HCT116 (cell line): ENCODE data around the gene OR8G1. TPM values are rescaled to one million over a fixed set of nuclear protein-coding genes. Genes with fewer than 3 reads are reported as not detected.

Experiments used
- ATAC-seq: fragments of 200-7000 bp; cut with Tn5 transposase; 2 replicates; pipeline ENCODE4 v1.9.1; 2020; ENCODE audit warnings: mild to moderate bottlenecking, moderate library complexity
- BruUV-seq: library from RNA; stranded (reverse); fragments of 400-500 nt; replicated peaks from 2 replicates; lab custom pipeline; 2021; lab: Mats Ljungman, UMichigan
- CTCF ChIA-PET: fragments of 300-600 bp; sonication (Branson Sonifier 250); formaldehyde crosslinking; loops from one replicate; lab custom pipeline; 2021; ENCODE audit warnings: antibody characterized with exemption; lab: Charles Lee
- POLR2A ChIA-PET: fragments of 300-600, 350-600 bp; sonication (Branson Sonifier 250); formaldehyde crosslinking; loops from one replicate; lab custom pipeline; 2021; ENCODE audit warnings: antibody characterized with exemption; lab: Charles Lee
- RAD21 ChIA-PET, 2 experiments: fragments of 300-600 bp; sonication (Branson Sonifier 250); formaldehyde crosslinking; loops; one replicate each; lab custom pipeline; 2023; ENCODE audit warnings: low total read pairs in 2 of 2; ENCODE audit not compliant: uncharacterized antibody in 2 of 2, unreplicated experiment in 2 of 2, low non-redundant PET in 1 of 2; lab: Charles Lee
- DNase-seq: peaks from one replicate; pipeline ENCODE4 v3.0.0-alpha.2; 2010; ENCODE audit warnings: low read depth, low spot score
- H2AFZ ChIP-seq: fragments of 200-600 bp; shearing (Covaris generic), sonication (generic); 2 replicates; pipeline ENCODE4 v1.6.1; 2017; ENCODE audit warnings: low read depth, mixed run types, mixed read lengths, antibody characterized with exemption, low read length; ENCODE audit not compliant: poor library complexity, severe bottlenecking
- H3K27ac ChIP-seq: 2 replicates; pipeline ENCODE4 v1.5.1; 2012; ENCODE audit warnings: low read depth, low read length
- H3K27me3 ChIP-seq: fragments of 200-600 bp; sonication (generic); 2 replicates; pipeline ENCODE4 v1.6.1; 2016; ENCODE audit warnings: mixed run types, low read length, mixed read lengths; ENCODE audit not compliant: insufficient read depth
- H3K36me3 ChIP-seq, 2 experiments: fragments of 200-500 bp in 1 of 2; fragments of 200-600 bp in 1 of 2; sonication (Bioruptor generic) in 1 of 2; sonication (generic) in 1 of 2; 2 replicates each; pipeline versions ENCODE4 v1.5.1 to v1.6.1; 2014 to 2016; ENCODE audit warnings: low read length in 2 of 2, inconsistent platforms in 1 of 2, mixed read lengths in 1 of 2, mixed run types in 1 of 2; ENCODE audit not compliant: insufficient read depth in 2 of 2, control insufficient read depth in 1 of 2
- H3K4me1 ChIP-seq, 2 experiments: fragments of 200-600 bp in 1 of 2; sonication (generic) in 1 of 2; 2 replicates each; pipeline versions ENCODE4 v1.5.1 to v1.6.1; 2012 to 2017; ENCODE audit warnings: low read length in 2 of 2, inconsistent platforms in 1 of 2, mild to moderate bottlenecking in 1 of 2, mixed read lengths in 1 of 2, mixed run types in 1 of 2, moderate library complexity in 1 of 2; ENCODE audit not compliant: insufficient read depth in 2 of 2, control insufficient read depth in 1 of 2
- H3K4me2 ChIP-seq: fragments of 200-600 bp; sonication (generic); 2 replicates; pipeline ENCODE4 v1.6.1; 2017; ENCODE audit warnings: mixed run types, low read length, mixed read lengths
- H3K4me3 ChIP-seq, 2 experiments: fragments of 200-600 bp in 1 of 2; sonication (generic) in 1 of 2; replicated peaks in 1 of 2; 2 replicates each; pipeline ENCODE4 v1.5.1; 2011 to 2016; ENCODE audit warnings: low read length in 2 of 2, control low read depth in 1 of 2, low read depth in 1 of 2, mild to moderate bottlenecking in 1 of 2, mixed read lengths in 1 of 2, mixed run types in 1 of 2
- H3K79me2 ChIP-seq: fragments of 200-600 bp; sonication (generic); 2 replicates; pipeline ENCODE4 v1.6.1; 2017; ENCODE audit warnings: mild to moderate bottlenecking, mixed run types, low read length, moderate library complexity, mixed read lengths; ENCODE audit not compliant: insufficient read depth
- H3K9ac ChIP-seq: fragments of 200-600 bp; sonication (generic); 2 replicates; pipeline ENCODE4 v1.6.1; 2016; ENCODE audit warnings: low read length, mixed read lengths
- H3K9me2 ChIP-seq: fragments of 200-600 bp; sonication (generic), shearing (Covaris generic); 2 replicates; pipeline ENCODE4 v1.6.1; 2017; ENCODE audit warnings: mixed run types, mild to moderate bottlenecking, moderate library complexity; ENCODE audit not compliant: insufficient read depth
- H3K9me3 ChIP-seq, 2 experiments: fragments of 200-500 bp in 1 of 2; fragments of 200-600 bp in 1 of 2; sonication (Bioruptor generic) in 1 of 2; sonication (generic) in 1 of 2; 2 replicates each; pipeline ENCODE4 v1.6.1; 2014 to 2017; ENCODE audit warnings: low read length in 2 of 2, mixed read lengths in 2 of 2, inconsistent platforms in 1 of 2, low read depth in 1 of 2, mild to moderate bottlenecking in 1 of 2, mixed run types in 1 of 2, moderate library complexity in 1 of 2; ENCODE audit not compliant: control insufficient read depth in 1 of 2, insufficient read depth in 1 of 2
- H4K20me1 ChIP-seq: fragments of 200-600 bp; sonication (generic), shearing (Covaris generic); 2 replicates; pipeline ENCODE4 v1.6.1; 2017; ENCODE audit warnings: mixed run types, mild to moderate bottlenecking, moderate library complexity; ENCODE audit not compliant: insufficient read depth
- CBX3 ChIP-seq: IDR thresholded peaks from 2 replicates; pipeline ENCODE4 v1.6.1; 2012; ENCODE audit warnings: low read depth
- CEBPB ChIP-seq: IDR thresholded peaks from 2 replicates; pipeline ENCODE4 v1.6.1; 2012; ENCODE audit warnings: low read depth
- CTCF ChIP-seq, 3 experiments: fragments of 200-600 bp in 1 of 3; sonication (generic) in 1 of 3; IDR thresholded peaks in 2 of 3; conservative IDR thresholded peaks in 1 of 3; 2 replicates each; pipeline ENCODE4 v1.5.1; 2012 to 2017; ENCODE audit warnings: low read depth in 2 of 3, low read length in 2 of 3, antibody characterized with exemption in 1 of 3, borderline replicate concordance in 1 of 3, control low read depth in 1 of 3, mild to moderate bottlenecking in 1 of 3, mixed read lengths in 1 of 3, mixed run types in 1 of 3, moderate library complexity in 1 of 3; ENCODE audit not compliant: insufficient read depth in 1 of 3
- EGR1 ChIP-seq: IDR thresholded peaks from 2 replicates; pipeline ENCODE4 v1.6.1; 2012; ENCODE audit warnings: low read depth
- EZH2 ChIP-seq: fragments of 200-600 bp; sonication (generic); IDR thresholded peaks from 2 replicates; pipeline ENCODE4 v1.6.1; 2017; ENCODE audit warnings: antibody characterized with exemption, mixed run types
- EZH2phosphoT487 ChIP-seq: fragments of 200-600 bp; IDR thresholded peaks from 2 replicates; pipeline ENCODE4 v1.6.1; 2018; ENCODE audit warnings: antibody characterized with exemption, borderline replicate concordance
- FOSL1 ChIP-seq: IDR thresholded peaks from 2 replicates; pipeline ENCODE4 v1.6.1; 2012; ENCODE audit warnings: low read depth
- POLR2A ChIP-seq: IDR thresholded peaks from 2 replicates; pipeline ENCODE4 v1.7.0; 2011; ENCODE audit warnings: borderline replicate concordance; ENCODE audit not compliant: insufficient read depth, insufficient read length; ENCODE audit errors: extremely low read depth
- RAD21 ChIP-seq: IDR thresholded peaks from 2 replicates; pipeline ENCODE4 v1.6.1; 2012; ENCODE audit warnings: low read depth, mild to moderate bottlenecking
- SRF ChIP-seq: IDR thresholded peaks from 2 replicates; pipeline ENCODE4 v1.6.1; 2012; ENCODE audit warnings: low read depth
- TCF7L2 ChIP-seq: IDR thresholded peaks from 2 replicates; pipeline ENCODE4 v1.7.0; 2011; ENCODE audit warnings: borderline replicate concordance, inconsistent platforms; ENCODE audit not compliant: insufficient read depth, insufficient read length; ENCODE audit errors: extremely low read depth
- YY1 ChIP-seq: IDR thresholded peaks from 2 replicates; pipeline ENCODE4 v1.6.1; 2011; ENCODE audit warnings: low read length, low read depth, moderate library complexity, mild to moderate bottlenecking; ENCODE audit not compliant: insufficient replicate concordance; ENCODE audit errors: extremely low read depth
- ZBTB33 ChIP-seq: IDR thresholded peaks from 2 replicates; pipeline ENCODE4 v1.6.1; 2011; ENCODE audit warnings: mild to moderate bottlenecking, low read length, moderate library complexity; ENCODE audit not compliant: insufficient replicate concordance; ENCODE audit errors: extremely low read depth
- ZNF274 ChIP-seq: fragments of 200-500 bp; sonication (Bioruptor generic); IDR thresholded peaks from 2 replicates; pipeline ENCODE4 v1.6.1; 2014; ENCODE audit warnings: mild to moderate bottlenecking, low read depth, low read length, inconsistent platforms
- intact Hi-C: fragments of 100-400 bp; cut with micrococcal nuclease; formaldehyde crosslinking; loops from 2 replicates; pipeline ENCODE4 v1.10.0; 2022
- total RNA-seq: library from RNA; stranded (reverse); gene quantifications from one replicate; pipeline ENCODE4 v1.2.1, GENCODE V29; 2021; ENCODE audit not compliant: unreplicated experiment

Gene OR8G1
- total RNA-seq, 1 experiment from 2014 or later = not detected

GRCh38 chr11:124200671-124201070 is 40.2 kb upstream of the OR8G1 start:
- POLR2A ChIA-PET = no interaction called here
- RAD21 ChIA-PET = no interaction called here
- intact Hi-C loops = no loop called here
- BruUV-seq = no TSS peak
- Histone ChIP-seq H4K20me1 (no peaks in the 10 kb centered on the region), H3K9me2 (no peaks in the 10 kb centered on the region), H3K9ac (no peak overlapping the region), H3K27me3 (peaks cover 10% of the 10 kb centered on the region), H3K79me2 (no peaks in the 10 kb centered on the region), H3K4me1 (no peaks in the 10 kb centered on the region), H3K4me3 (no peak overlapping the region), H3K36me3 (no peaks in the 10 kb centered on the region), H2AFZ (no peak overlapping the region), H3K9me3 (no peaks in the 10 kb centered on the region), H3K27ac (no peak overlapping the region), H3K4me2 (no peak overlapping the region)
- DNase-seq (no peak), ATAC-seq (no peak)
- CTCF ChIA-PET = no interaction called here
- no peak for TF ChIP-seq TCF7L2
- TF ChIP-seq EGR1 = no peak
- no peak for TF ChIP-seq POLR2A
- TF ChIP-seq ZBTB33 = no peak
- no peak for TF ChIP-seq CEBPB
- TF ChIP-seq RAD21 = no peak
- TF ChIP-seq ZNF274 = no peak

DNA sequence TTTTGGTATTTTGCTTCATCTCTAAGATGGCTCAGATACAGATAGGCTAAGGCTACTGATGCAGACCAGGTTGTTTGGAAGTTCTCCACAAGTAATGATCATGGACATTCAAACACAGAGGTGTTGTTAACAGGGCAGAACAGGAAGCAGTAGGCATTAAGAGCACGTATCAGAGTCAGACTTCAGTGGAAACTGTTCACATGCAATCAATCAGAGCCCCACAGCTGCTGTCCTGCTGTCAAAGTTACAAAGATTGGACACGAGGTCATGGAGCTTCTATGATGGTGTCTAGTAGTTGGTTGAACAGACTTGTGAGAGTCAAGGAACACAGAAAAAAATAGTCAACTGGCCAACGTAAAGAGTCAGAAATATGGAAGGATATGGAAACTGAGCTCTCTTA is 37.9 kb upstream of the OR8G1 start:
- intact Hi-C loops = no loop called here
- no peak for DNase-seq

More for the DNA sequence above, 37.9 kb upstream of the OR8G1 start:
- CTCF ChIA-PET = no interaction called here
- Histone ChIP-seq H3K9me3 (no peaks in the 10 kb centered on the region), H2AFZ (no peak overlapping the region), H3K36me3 (no peaks in the 10 kb centered on the region), H3K9me2 (no peaks in the 10 kb centered on the region), H3K27ac (no peak overlapping the region), H3K79me2 (no peaks in the 10 kb centered on the region), H3K4me3 (no peak overlapping the region), H3K9ac (no peak overlapping the region), H3K27me3 (peaks cover 31% of the 10 kb centered on the region; the same call in 1 of the 2 replicates), H4K20me1 (no peaks in the 10 kb centered on the region), H3K4me2 (no peak overlapping the region), H3K4me1 (no peaks in the 10 kb centered on the region)
- no peak for ATAC-seq
- no peak for TF ChIP-seq ZNF274
- no peak for TF ChIP-seq CEBPB
- no peak for TF ChIP-seq YY1
- no peak for TF ChIP-seq FOSL1
- no peak for TF ChIP-seq EZH2phosphoT487
- no peak for TF ChIP-seq EZH2
- no peak for TF ChIP-seq SRF
- TF ChIP-seq CTCF (IDR thresholded peaks at IDR 0.05 in 2 of 3, conservative IDR thresholded peaks at IDR 0.05 in 1 of 3; ENCODE audit: borderline replicate concordance in 1 of 3, insufficient read depth in 1 of 3, low read depth in 2 of 3, low read length in 2 of 3) = no peak
- TF ChIP-seq CBX3 = no peak
- no peak for TF ChIP-seq POLR2A
- RAD21 ChIA-PET = no interaction called here
- no TSS peak for BruUV-seq
- POLR2A ChIA-PET = no interaction called here
